GM12891 (cell line): ENCODE results near the gene CLIC1.

Source experiments
- DNase-seq: peaks from one replicate; pipeline ENCODE4 v3.0.0; 2011; ENCODE audit warnings: low spot score; ENCODE audit not compliant: insufficient read length
- FAIRE-seq: peaks from 2 replicates; lab custom pipeline; 2011; peaks lifted over from hg19 to GRCh38; lab: Jason Lieb, UNC
- PAX5 ChIP-seq: IDR thresholded peaks from 2 replicates; pipeline ENCODE4 v1.6.1; 2011; ENCODE audit warnings: low read length, moderate library complexity, mild to moderate bottlenecking; ENCODE audit not compliant: insufficient read depth, severe bottlenecking
- POLR2A ChIP-seq: IDR thresholded peaks from 2 replicates; pipeline ENCODE4 v1.6.1; 2011; ENCODE audit warnings: low read depth, low read length, control low read depth
- POLR2AphosphoS5 ChIP-seq: IDR thresholded peaks from 2 replicates; pipeline ENCODE4 v1.6.1; 2011; ENCODE audit warnings: low read depth, low read length, control low read depth
- POU2F2 ChIP-seq: IDR thresholded peaks from 2 replicates; pipeline ENCODE4 v1.6.1; 2011; ENCODE audit warnings: low read depth, mild to moderate bottlenecking, control low read depth, low read length, moderate library complexity
- SPI1 ChIP-seq: IDR thresholded peaks from 2 replicates; pipeline ENCODE4 v1.6.1; 2011; ENCODE audit warnings: low read depth, low read length, control low read depth
- TAF1 ChIP-seq: IDR thresholded peaks from 2 replicates; pipeline ENCODE4 v1.6.1; 2011; ENCODE audit warnings: low read depth, low read length, control low read depth

CLIC1 gene

GRCh38 chr6:31778999-31779885 is 42.9 kb upstream of the CLIC1 start:
- FAIRE-seq: no peak
- TF ChIP-seq POU2F2 (no peak), POLR2A (no peak), PAX5 (no peak), POLR2AphosphoS5 (no peak), TAF1 (no peak)
- DNase-seq: no peak

- TF ChIP-seq POLR2A (no peak), POLR2AphosphoS5 (no peak), TAF1 (no peak), POU2F2 (no peak), SPI1 (no peak), PAX5 (no peak)
- FAIRE-seq: no peak
Observed at GRCh38 chr6:31778193-31778592, 41.9 kb upstream of the CLIC1 start.

GRCh38 chr6:31777667-31778050 is 41.3 kb upstream of the CLIC1 start:
- DNase-seq: no peak
- TF ChIP-seq POLR2AphosphoS5 (no peak), PAX5 (no peak), SPI1 (no peak), POU2F2 (no peak), POLR2A (no peak), TAF1 (no peak)
- no peak for FAIRE-seq

More at GRCh38 chr6:31778193-31778592, 41.9 kb upstream of the CLIC1 start:
- no peak for DNase-seq

GRCh38 chr6:31776989-31777666 is 40.8 kb upstream of the CLIC1 start, which contains the start of gene VWA7:
Gene VWA7, minus strand, starts transcription at chr6:31777328. Its CDS starts 549 bp downstream, at chr6:31776779.
- FAIRE-seq (peak; percentile 93), DNase-seq (peak; percentile 88)
- TF ChIP-seq POLR2A: no peak
- no peak for TF ChIP-seq TAF1
- 0 out of 2 replicates have a peak, but pooled peaks have one; percentile 19 for TF ChIP-seq SPI1
- peak; percentile 20 for TF ChIP-seq PAX5
- TF ChIP-seq POLR2AphosphoS5: peak; percentile 62
- peak; percentile 80 for TF ChIP-seq POU2F2

- TF ChIP-seq POU2F2 (no peak), POLR2AphosphoS5 (no peak), POLR2A (no peak), PAX5 (no peak), SPI1 (no peak), TAF1 (no peak)
- FAIRE-seq (no peak), DNase-seq (no peak)
Observed at GRCh38 chr6:31776485-31776988, 40.2 kb upstream of the CLIC1 start.

DNA sequence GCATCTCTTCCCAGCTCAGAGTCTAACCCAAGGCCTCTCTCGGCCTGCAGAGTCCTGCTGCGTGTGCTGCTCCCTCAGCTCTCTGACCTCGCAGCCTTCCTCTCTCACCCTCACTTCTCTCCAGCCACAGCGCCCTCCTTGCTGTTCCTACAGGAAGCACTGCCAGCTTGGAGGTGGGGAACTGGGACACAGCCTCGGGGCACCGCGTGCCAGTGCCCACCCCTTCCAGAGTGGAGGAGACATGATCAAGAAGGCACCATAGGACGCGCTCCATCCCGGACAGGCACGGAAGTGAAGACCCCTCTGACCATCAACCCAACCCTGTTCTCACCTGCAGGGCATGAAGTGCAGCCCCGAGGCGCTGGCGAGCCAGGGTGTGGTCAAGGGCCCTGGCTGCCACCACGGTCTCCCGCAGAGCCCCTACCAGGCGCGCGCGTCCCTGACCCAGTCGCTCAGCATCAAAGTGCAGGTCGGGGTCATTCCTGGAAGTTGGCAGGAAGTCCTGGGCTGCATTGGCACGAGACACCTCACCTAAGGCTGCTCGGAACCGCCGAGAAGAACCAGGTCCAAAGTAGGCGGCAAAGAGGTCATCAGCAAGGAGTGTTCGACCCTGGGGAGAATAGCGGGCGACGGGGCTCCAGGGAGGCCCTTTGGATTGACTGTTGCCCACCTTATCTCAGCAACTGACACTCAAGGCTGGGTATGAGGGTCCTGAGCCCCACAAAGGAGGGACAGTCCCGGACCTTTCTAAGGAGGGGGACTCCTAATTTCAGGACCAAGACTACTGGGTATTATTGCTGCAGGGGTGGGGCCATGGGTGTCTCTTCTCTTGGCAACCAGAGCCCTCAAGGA is 39.5 kb upstream of the CLIC1 start:
- DNase-seq: no peak
- no peak for FAIRE-seq
- TF ChIP-seq POU2F2 (no peak), POLR2AphosphoS5 (no peak), PAX5 (no peak), SPI1 (no peak), POLR2A (no peak), TAF1 (no peak)

GRCh38 chr6:31775184-31775583 is 38.9 kb upstream of the CLIC1 start:
- TF ChIP-seq PAX5 (no peak), TAF1 (no peak), POU2F2 (no peak), POLR2AphosphoS5 (no peak), SPI1 (no peak), POLR2A (no peak)
- DNase-seq (no peak), FAIRE-seq (no peak)

- no peak for FAIRE-seq
- TF ChIP-seq PAX5: no peak
- no peak for TF ChIP-seq POU2F2
- TF ChIP-seq POLR2AphosphoS5: no peak
- TF ChIP-seq POLR2A: no peak
- no peak for TF ChIP-seq SPI1
- TF ChIP-seq TAF1: no peak
- DNase-seq: no peak
Observed at GRCh38 chr6:31771992-31772358, 35.6 kb upstream of the CLIC1 start.
